Measurements from ENCODE around the gene MCRIP2.

MCRIP2 gene

DNA sequence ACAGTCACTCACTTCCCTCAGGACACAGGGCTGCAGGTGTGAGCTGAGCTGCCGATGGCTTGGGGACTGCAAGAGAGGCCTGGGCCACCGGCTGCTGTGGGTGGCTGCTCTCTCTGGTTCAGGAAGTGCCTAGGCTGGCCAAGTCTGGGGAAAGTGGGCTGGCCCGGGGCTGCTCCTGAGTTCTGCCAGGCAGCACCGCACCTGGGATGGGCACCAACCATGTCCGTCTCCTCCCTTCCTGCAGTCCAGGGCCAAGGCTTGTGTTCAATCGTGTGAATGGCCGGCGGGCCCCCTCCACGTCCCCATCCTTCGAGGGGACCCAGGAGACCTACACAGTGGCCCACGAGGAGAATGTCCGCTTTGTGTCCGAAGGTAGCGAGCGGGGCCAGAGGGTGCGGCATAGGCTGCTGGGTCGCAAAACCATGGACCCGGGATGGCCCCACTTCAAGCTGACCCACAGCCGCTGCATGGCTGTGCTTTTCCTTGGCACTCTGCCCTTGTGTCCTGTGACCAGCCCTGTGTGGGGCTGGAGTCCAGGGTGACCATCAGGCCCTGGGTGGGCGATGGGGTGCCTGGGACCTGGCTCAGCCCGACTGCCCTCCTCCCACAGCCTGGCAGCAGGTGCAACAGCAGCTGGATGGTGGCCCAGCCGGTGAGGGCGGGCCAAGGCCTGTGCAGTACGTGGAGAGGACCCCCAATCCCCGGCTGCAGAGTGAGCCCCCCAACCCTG lies 5.7 kb downstream of the MCRIP2 start:
- no peak for DNase-seq (ENCODE audit: extremely low read depth in 1 of 2, low read depth in 1 of 2)

DNA sequence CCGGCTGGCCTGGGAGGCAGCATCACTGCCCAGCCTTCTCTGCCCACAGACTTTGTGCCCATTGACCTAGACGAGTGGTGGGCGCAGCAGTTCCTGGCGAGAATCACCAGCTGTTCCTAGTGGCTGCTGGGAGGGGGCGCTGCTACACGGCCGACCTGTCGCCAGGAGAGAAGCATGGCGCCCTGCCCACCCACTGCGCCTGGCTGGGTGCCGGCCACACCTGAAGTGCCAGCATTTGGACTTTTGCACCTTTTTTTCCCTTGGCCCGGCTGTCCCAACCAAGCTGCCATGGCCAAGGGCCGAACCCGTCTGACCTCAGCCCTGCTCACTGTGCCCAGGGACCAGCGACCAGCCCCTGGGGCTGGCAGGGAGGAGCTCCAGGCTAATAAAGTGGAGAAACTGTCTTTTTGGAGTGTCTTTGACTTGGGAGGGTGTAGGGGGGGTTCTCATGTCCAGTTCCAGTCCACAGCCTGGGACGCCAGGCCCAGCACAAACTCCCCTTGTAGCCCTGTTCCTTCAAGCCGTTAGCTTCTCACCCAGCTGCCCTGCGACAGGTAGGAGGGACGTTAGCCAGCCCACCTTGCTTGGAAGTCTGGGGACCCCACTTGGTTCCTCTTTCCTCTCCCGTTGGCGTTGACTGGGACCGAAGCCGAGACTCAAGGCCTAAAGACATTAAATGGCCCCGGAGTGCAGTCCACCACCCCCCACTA lies 6.6 kb downstream of the MCRIP2 start:
- no peak for DNase-seq (ENCODE audit: extremely low read depth in 1 of 2, low read depth in 1 of 2)

DNA sequence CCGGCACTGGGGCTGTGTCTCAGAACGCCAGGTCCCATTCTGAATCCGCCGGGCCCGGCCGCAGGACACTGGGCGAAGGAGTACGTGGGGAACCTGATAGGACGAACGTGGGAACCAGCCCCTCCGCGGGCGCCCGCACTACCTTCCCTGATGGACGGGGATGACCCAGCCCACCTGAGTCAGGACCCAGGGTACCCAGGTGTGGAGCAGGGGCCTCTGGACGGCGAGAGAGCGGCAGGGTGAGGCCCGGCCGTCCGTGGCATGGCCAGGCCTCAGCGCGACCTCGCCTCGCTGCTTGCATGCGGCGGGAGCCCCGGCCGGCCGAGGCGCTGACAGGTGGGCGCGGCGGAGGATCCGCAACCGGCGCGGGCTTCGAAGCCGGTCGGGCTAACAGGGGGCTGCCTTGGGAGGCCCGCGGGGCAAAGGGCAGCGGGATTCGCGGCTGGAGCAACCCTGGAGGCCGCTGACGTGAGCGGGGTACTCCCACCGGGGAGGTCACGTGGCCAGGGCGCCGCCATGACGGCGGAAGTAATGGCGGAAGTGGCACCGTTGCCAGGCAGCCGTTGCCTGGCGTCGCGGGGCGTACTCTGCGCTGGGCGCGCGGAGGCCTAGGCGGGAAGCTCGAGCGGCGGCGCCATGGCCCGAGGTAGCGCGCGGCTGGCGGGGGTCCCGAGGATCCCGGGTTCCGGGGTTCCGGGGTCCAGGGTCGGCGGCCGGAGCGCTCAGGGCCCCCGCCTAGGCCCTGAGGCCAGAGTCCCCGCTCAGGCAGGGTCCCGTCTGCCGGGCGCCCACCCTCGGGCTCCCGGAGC lies 7.4 kb downstream of the MCRIP2 start, which contains the start of gene WDR90:
Gene WDR90 (plus strand): TSS at position 585 of the 809 bp plus-strand sequence. CDS start 52 bp downstream, at position 637.
- peak; percentile 82 to 92 for DNase-seq (ENCODE audit: extremely low read depth in 1 of 2, low read depth in 1 of 2)

DNA sequence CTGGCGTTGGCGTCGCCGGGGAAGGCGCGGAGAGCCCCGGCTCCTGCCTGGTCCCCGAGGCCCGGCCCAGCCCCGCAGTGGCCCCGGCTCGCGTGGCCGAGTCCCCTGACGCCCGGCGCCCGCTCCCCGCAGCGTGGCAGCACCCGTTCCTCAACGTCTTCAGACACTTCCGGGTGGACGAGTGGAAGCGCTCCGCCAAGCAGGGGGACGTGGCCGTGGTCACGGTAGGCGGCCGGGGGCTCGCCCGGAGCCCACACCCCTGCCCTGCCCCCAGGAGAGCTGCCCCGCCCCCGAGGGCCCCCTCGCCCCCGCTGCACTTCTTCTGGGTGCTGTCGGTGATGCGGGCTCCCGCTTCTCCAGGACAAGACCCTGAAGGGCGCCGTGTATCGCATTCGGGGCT lies 8.0 kb downstream of the MCRIP2 start:
- DNase-seq (ENCODE audit: extremely low read depth in 1 of 2, low read depth in 1 of 2), result no peak

DNA sequence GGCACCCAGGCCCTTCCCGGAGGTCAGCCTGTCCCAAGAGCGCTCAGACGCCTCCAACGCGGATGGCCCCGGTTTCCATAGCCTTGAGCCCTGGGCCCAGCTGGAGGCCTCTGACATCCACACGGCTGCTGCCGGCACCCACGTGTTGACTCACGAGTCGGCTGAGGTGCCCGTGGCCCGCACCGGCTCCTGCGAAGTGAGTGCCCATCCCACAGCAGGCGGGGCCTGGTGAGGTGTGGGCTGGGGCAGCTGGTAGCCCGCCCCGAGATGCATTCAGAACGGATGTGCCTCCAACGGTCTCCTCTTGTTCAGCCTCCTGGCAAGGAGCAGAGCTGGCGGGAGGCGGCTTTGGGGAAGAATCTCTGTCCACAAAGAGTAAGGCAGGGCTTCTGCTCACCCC lies 10.2 kb downstream of the MCRIP2 start:
- no peak for DNase-seq (ENCODE audit: extremely low read depth in 1 of 2, low read depth in 1 of 2)

DNA sequence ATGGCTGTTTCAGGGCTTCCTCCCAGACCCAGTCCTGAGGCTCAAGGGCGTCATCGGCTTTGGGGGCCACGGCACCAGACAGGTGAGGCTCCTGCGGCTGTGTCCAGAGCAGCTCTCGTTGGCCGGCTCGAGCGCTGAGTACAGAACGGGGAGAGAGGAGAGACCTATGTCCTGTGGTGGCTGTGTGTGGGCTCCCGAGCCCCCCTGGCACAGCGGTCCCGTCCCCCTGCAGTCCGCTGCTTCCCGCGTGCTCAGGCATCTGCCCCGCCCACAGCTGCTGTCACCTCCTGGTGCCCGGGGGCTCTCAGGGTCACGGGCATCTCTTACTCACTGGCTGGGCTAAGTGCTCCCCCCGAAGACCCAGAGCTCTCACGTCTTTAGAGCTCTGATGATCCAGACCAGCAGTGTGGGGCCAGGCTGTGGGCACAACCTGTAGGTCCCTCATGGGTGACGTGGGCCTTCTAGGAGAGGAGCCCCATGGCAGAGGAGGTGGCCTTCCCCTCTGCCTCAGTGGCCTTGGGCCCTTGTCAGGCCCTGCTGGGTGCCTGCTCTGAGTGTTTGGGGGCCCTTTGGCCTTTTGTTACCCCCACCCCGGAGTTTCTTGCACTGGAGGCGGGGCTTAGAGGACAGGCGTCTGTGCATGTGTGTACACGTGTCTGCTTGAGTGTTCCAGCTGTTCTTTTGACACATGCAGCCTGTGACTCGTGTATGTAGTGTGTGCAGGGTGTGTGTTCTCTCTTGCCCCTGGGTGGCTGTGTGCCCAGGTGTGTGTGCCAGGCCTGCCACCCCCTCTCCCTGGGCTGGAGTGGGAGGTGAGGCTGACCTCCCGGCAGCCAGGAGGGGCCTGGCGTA lies 11.1 kb downstream of the MCRIP2 start:
- DNase-seq (ENCODE audit: extremely low read depth in 1 of 2, low read depth in 1 of 2), result no peak

DNA sequence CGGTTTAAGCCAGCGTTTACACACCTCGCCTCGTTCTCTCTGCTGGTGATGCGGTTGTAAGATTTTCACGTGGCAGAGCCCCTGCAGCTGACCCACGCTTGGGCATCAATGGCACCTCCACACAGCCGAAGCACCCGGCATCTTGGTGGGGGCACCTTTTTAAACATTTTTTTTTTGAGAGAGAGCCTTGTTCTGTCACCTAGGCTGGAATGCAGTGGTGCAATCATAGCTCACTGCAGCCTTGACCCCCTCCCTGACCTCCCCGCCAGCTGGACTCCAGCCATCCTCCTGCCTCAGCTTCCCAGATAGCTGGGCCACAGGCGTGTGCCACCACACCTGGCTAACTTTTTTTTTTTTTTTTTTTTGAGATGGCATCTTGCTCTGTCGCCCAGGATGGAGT lies 12.4 kb downstream of the MCRIP2 start:
- no peak for DNase-seq (ENCODE audit: extremely low read depth in 1 of 2, low read depth in 1 of 2)

DNA sequence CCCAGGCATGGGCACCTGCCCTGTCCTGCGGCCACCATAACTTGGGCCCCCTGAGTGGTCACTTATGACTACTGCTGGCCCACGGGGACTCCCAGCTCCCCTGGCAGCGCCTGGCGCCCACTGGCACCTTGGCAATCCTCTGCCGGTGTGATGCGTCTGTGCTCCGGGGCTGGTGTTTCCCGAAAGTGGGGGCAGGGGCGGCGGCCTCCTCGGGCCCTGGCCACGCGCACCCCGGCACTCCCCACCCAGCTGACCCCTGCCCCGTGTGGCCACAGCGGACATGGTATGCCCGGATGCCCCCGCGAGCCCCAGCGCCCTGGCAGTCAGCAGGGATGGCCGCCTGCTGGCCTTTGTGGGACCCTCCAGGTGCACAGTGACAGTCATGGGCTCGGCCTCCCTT lies 15.9 kb downstream of the MCRIP2 start:
- no peak for DNase-seq (ENCODE audit: extremely low read depth in 1 of 2, low read depth in 1 of 2)

DNA sequence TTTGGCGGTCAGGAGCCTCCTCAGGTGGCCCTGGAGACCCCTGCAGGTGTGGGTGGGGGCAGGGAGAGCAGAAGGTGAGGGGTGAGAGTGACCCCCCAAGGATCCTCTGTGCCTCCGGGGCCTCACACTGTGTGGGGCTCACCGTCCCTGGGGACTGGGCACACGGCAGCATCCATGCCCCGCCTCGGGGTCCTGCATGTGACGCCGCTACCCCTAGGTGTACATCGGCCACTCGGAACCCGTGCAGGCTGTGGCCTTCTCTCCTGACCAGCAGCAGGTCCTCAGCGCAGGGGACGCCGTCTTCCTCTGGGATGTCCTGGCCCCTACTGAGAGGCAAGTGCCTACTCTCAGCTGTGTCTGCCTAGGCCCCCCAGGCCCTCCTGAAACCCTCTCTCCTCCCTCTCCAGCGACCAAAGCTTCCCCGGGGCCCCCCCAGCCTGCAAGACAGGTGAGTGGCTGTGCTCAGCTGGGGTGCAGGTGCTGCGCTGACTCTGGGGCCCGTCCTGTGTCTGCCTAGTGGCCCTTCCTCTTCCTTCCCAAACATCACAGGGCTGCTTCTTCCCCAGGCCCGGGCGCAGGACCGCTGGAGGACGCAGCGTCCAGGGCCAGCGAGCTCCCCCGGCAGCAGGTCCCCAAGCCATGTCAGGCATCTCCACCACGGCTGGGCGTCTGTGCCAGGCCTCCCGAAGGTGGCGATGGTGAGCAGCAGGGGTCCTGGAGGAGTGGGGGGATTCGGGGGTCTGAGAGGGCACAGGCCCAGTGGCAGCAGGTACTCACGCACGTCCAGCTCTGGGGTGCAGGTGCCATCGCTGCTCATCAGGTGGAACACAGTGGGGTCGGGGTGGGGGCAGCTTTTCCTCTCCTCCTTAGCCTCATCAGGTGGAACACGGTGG lies 17.3 kb downstream of the MCRIP2 start:
- no peak for DNase-seq (ENCODE audit: extremely low read depth in 1 of 2, low read depth in 1 of 2)

DNA sequence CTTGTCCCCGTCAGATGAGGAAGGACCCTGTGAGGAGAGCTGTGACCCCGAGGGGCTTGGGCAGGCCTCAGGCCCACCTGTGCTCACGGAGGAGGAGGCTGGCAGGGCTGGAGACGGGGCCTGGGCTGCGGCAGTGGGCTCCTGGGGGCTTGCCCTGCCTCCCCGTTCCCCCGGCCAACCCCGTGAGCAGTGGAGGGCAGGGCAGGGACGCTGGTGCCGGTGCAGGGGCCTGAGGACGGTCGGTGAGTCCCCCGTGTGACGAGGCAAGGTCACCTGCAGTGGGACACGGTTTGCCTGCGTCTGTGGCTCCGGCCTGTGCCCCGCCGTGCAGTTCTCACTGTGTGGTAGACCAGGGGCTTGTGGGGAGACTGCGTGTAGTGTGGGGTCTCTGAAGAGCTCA lies 18.0 kb downstream of the MCRIP2 start:
- DNase-seq (ENCODE audit: extremely low read depth in 1 of 2, low read depth in 1 of 2), result no peak

DNA sequence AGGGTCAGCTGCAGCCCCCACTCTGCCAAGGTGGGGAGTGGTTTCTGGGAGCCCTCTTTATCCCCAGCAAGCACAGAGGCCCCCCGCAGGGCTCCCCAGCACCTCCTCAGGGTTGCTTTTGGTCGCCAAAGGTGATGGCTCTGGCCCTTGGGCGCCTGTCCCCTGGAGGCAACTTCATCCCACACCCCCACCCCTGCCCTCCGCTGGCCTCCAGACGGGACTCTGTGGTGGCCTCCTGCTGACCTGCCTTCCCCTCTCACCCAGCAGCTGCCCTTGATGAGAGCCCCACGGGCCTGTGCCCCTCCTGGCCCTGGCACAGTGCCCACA lies 18.5 kb downstream of the MCRIP2 start:
- no peak for DNase-seq (ENCODE audit: extremely low read depth in 1 of 2, low read depth in 1 of 2)

DNA sequence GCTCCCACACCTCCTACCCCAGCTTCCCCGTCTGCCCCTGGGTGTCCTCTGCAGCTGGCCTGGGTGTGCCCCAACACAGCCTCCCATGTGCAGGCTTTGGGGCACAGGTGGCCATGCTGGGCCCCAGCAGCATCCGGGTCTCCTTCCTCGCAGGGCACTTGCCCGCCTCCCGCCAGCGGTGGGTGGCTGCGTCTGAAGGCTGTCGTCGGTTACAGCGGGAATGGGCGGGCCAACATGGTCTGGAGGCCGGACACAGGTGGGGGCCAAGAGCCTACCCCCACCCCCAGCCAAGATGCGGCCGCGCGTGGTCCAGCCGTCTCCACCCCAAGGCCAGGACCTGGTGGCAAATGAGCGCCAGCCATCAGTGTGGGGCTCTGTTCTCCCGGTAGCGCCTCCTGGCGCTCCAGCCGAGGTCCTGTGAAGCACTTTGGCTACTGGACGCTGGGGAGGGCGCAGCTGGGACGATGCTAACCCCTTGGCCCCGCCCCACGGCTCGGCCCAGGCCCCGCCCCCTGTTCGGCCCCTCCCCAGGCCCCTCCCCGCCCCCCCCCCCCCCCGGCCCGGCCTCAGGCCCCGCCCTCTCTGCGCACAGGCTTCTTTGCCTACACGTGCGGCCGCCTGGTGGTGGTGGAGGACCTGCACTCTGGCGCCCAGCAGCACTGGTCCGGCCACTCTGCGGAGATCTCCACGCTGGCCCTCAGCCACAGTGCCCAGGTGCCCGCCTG lies 19.0 kb downstream of the MCRIP2 start:
- DNase-seq (ENCODE audit: extremely low read depth in 1 of 2, low read depth in 1 of 2), result no peak

DNA sequence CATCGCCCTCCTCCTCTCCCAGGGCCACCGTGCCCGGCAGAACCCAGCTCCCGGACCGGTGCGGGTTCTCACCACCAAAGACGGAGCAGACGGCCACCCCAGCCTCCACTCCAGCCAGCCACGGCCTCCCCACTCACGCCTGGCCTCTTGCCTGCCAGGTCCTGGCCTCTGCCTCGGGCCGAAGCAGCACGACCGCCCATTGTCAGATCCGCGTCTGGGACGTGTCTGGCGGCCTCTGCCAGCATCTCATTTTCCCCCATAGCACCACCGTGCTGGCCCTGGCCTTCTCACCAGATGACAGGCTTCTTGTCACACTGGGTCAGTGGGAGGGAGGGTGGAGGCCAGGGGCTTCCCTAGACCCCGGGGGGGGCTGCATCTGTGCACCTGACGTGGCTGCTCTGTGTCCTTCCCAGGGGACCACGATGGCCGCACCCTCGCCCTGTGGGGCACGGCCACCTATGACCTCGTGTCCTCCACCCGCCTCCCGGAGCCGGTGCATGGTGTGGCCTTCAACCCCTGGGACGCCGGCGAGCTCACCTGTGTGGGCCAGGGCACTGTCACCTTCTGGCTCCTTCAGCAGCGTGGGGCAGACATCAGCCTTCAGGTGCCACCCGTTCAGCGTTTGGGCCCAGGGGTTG lies 19.7 kb downstream of the MCRIP2 start:
- DNase-seq (ENCODE audit: extremely low read depth in 1 of 2, low read depth in 1 of 2), result no peak

DNA sequence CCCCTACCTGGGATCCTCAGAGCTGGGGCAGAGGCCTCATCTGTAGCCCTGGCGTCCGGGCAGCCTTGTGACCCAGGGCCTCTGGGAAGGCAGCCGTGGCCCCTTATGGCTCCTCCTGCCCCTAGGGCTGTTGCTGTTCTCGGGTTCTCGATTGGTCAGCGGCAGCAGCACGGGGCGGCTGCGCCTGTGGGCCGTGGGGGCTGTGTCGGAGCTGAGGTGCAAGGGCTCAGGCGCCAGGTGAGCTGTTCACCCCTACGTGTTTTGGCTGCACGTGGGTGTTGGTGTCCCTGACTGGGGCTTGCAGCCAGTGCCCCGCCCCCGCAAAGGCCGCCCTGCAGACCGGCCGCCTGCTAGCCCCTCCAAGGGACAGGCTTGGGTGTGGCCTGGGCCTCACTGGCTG lies 20.5 kb downstream of the MCRIP2 start:
- DNase-seq (ENCODE audit: extremely low read depth in 1 of 2, low read depth in 1 of 2), result no peak

DNA sequence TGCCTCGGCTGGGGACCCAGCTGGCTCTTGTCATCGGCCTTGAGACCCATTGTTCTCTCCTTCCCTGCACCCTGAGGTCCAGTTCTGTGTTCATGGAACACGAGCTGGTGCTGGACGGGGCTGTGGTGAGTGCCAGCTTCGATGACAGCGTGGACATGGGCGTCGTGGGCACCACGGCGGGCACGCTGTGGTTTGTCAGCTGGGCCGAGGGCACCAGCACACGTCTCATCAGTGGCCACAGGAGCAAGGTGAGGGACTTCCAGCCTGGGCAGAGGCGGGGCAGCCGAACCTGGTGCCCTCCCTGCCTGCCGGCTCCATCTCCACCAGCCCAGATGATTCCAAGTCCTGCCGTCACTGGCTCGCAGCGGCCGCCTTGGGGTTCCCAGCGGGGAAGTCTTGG lies 21.0 kb downstream of the MCRIP2 start:
- no peak for DNase-seq (ENCODE audit: extremely low read depth in 1 of 2, low read depth in 1 of 2)

DNA sequence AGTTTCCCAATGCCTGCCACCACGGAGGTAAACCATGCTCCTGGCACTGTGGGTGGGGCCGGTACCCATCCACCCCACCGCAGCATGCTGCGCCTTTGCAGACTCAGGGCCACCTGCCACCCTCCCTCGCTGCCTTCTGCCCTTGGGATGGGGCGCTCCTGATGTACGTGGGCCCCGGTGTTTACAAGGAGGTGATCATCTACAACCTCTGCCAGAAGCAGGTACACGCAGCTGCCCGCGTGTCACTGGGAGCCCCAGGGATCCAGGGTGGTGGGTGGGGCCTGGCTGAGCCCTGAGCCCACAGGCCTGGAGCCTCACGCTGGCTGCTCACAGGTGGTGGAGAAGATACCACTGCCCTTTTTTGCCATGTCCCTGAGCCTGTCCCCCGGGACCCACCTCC lies 24.9 kb downstream of the MCRIP2 start:
- DNase-seq (ENCODE audit: extremely low read depth in 1 of 2, low read depth in 1 of 2), result no peak

DNA sequence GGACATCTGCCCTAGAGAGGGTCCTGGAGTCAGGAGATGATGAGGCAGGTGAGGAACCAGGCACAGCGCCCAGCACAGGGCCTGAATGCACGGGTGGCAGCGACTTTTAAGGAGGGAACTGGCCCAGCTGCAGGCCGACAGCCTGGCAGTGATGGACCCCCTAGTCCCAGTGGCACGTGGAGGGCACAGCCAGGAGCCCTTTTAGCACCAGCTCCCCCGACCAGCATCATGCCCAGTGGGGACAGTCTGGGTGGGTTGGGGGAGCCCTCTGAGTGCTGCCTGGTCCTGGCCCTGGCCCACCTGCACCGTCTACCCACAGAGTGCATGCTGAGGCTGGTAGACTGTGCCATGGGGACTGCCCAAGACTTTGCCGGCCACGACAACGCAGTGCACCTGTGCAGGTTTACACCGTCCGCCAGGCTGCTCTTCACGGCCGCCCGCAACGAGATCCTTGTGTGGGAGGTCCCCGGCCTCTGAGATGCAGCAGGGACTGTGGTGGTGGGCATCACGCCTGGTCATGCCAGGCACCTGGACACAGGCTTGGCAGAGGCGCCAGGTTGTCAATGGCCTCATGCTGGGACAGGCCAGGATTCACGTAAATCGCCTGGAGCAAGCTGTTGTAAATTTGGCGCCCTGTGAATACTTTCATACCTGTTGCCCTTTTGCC lies 25.6 kb downstream of the MCRIP2 start:
- no peak for DNase-seq (ENCODE audit: extremely low read depth in 1 of 2, low read depth in 1 of 2)

DNA sequence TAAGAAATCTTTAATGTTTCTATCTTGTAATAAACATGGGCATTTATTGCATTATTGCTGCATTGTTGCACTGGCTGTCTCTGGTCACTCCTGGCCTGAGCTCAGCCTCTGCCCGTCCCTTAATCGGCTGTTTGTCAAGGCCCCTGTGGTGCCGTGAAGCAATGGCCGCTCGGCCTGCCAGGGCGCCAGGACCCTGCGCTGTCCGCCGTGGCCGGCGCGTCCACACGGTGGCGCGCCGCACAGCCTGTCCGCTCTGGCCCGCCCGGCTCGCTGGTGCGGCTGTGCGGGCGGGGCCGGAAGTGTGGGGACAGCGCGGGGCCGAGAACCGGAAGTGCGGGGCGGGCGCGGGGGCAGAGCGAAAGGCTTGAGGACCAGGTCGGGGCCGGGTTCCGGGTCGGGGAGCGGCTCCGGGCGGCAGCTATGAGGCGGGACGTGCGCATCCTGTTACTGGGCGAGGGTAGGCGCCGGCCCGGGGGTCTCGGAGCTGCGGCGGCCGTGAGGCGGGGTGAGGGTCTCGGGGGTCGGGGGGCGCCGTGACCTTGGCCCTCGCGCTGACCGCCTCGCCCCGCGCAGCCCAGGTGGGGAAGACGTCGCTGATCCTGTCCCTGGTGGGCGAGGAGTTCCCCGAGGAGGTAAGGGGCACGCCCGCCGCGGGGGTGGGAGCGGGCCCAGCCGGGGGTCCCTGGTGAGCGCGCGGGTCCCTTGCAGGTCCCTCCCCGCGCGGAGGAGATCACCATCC lies 26.3 kb downstream of the MCRIP2 start, which contains the start of gene RHOT2:
Gene RHOT2 (plus strand): TSS at position 353 of the 739 bp plus-strand sequence. CDS start 68 bp downstream, at position 421.
- peak; percentile 87 to 92 for DNase-seq (ENCODE audit: extremely low read depth in 1 of 2, low read depth in 1 of 2)
